Astrocyte (in vitro differentiated cells and primary cell): Measurements from ENCODE around the gene FGD4. TPM values are rescaled to one million over a fixed set of nuclear protein-coding genes. Genes with fewer than 3 reads are reported as not detected.

ENCODE experiments used
- DNase-seq: peaks from one replicate; pipeline ENCODE4 v3.0.0-alpha.2; 2010; ENCODE audit warnings: low read depth
- FAIRE-seq: peaks from 2 replicates; lab custom pipeline; 2011; peaks lifted over from hg19 to GRCh38; lab: Jason Lieb, UNC
- H2AFZ ChIP-seq: 2 replicates; pipeline ENCODE4 v1.6.0; 2012; ENCODE audit warnings: low read depth, low read length, inconsistent platforms
- H3K27ac ChIP-seq: 2 replicates; pipeline ENCODE4 v1.5.1; 2011; ENCODE audit warnings: low read depth, low read length, inconsistent platforms
- H3K27me3 ChIP-seq: 2 replicates; pipeline ENCODE4 v1.6.0; 2011; ENCODE audit warnings: low read length, inconsistent platforms; ENCODE audit not compliant: insufficient read depth
- H3K36me3 ChIP-seq: 2 replicates; pipeline ENCODE4 v1.5.1; 2011; ENCODE audit warnings: low read length, inconsistent platforms; ENCODE audit not compliant: insufficient read depth
- H3K4me1 ChIP-seq: 2 replicates; pipeline ENCODE4 v1.5.1; 2011; ENCODE audit warnings: low read length, inconsistent platforms; ENCODE audit not compliant: insufficient read depth
- H3K4me2 ChIP-seq: 2 replicates; pipeline ENCODE4 v1.6.0; 2012; ENCODE audit warnings: low read length, inconsistent platforms
- H3K4me3 ChIP-seq: 2 replicates; pipeline ENCODE4 v1.5.1; 2011; ENCODE audit warnings: low read depth, mild to moderate bottlenecking, low read length, inconsistent platforms; ENCODE audit not compliant: insufficient read depth
- H3K79me2 ChIP-seq: 2 replicates; pipeline ENCODE4 v1.6.0; 2012; ENCODE audit warnings: mild to moderate bottlenecking, low read length, inconsistent platforms; ENCODE audit not compliant: insufficient read depth
- H3K9ac ChIP-seq: 2 replicates; pipeline ENCODE4 v1.6.0; 2012; ENCODE audit warnings: mild to moderate bottlenecking, low read length, inconsistent platforms
- H3K9me3 ChIP-seq: 2 replicates; pipeline ENCODE4 v1.5.1; 2012; ENCODE audit warnings: low read depth, mild to moderate bottlenecking, low read length, inconsistent platforms; ENCODE audit not compliant: insufficient read depth
- H4K20me1 ChIP-seq: 2 replicates; pipeline ENCODE4 v1.6.0; 2012; ENCODE audit warnings: low read length, inconsistent platforms; ENCODE audit not compliant: insufficient read depth
- H3K27ac Mint-ChIP-seq: one replicate; pipeline ENCODE4 v1.8.0; 2021; ENCODE audit warnings: mild to moderate bottlenecking, mixed read lengths; ENCODE audit not compliant: unreplicated experiment
- H3K27me3 Mint-ChIP-seq: one replicate; pipeline ENCODE4 v1.8.0; 2021; ENCODE audit warnings: low read depth, mixed read lengths; ENCODE audit not compliant: unreplicated experiment
- H3K36me3 Mint-ChIP-seq: one replicate; pipeline ENCODE4 v1.8.0; 2021; ENCODE audit warnings: low read depth, mixed read lengths; ENCODE audit not compliant: unreplicated experiment
- H3K4me1 Mint-ChIP-seq: one replicate; pipeline ENCODE4 v1.8.0; 2021; ENCODE audit warnings: low read depth, mixed read lengths; ENCODE audit not compliant: unreplicated experiment
- H3K4me3 Mint-ChIP-seq: one replicate; pipeline ENCODE4 v1.8.0; 2021; ENCODE audit warnings: mild to moderate bottlenecking, moderate library complexity, mixed read lengths; ENCODE audit not compliant: unreplicated experiment
- H3K9me3 Mint-ChIP-seq: one replicate; pipeline ENCODE4 v1.8.0; 2021; ENCODE audit warnings: mild to moderate bottlenecking, mixed read lengths; ENCODE audit not compliant: unreplicated experiment
- EZH2 ChIP-seq: IDR thresholded peaks from 2 replicates; pipeline ENCODE4 v1.6.1; 2012; ENCODE audit warnings: mild to moderate bottlenecking, low read length, inconsistent platforms; ENCODE audit not compliant: insufficient read depth
- total RNA-seq: library from RNA; stranded (reverse); gene quantifications from 2 replicates; pipeline ENCODE4 v1.2.1, GENCODE V29; 2021
- TF ChIP-seq, protein P1 (sequence below): IDR thresholded peaks from 2 replicates; pipeline ENCODE4 v1.5.1; 2011; ENCODE audit warnings: low read depth, mild to moderate bottlenecking, inconsistent platforms, low read length, moderate library complexity; ENCODE audit not compliant: insufficient read depth

Gene FGD4
- total RNA-seq, 1 donor from 2014 or later = 18.7 TPM

DNA sequence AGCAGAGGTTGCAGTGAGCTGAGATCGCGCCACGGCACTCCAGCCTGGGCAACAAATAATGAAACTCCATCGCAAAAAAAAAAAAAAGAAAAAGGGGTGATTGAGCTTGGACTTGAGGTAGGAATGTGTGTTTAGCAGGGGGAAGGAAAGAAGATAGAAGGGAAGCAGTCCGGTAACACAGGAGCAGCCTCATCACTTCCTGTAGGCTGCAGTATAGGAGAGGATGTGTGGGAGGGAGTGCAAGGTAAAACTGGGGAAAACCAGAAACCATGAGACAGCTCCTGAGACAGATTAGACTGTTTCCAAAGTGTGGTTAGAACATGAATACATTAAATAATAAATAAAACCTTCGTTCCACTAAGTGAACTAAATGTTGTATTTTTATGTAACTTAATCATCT lies 49.2 kb downstream of the FGD4 start:
- no peak for TF ChIP-seq EZH2
- TF ChIP-seq, protein P1, sequence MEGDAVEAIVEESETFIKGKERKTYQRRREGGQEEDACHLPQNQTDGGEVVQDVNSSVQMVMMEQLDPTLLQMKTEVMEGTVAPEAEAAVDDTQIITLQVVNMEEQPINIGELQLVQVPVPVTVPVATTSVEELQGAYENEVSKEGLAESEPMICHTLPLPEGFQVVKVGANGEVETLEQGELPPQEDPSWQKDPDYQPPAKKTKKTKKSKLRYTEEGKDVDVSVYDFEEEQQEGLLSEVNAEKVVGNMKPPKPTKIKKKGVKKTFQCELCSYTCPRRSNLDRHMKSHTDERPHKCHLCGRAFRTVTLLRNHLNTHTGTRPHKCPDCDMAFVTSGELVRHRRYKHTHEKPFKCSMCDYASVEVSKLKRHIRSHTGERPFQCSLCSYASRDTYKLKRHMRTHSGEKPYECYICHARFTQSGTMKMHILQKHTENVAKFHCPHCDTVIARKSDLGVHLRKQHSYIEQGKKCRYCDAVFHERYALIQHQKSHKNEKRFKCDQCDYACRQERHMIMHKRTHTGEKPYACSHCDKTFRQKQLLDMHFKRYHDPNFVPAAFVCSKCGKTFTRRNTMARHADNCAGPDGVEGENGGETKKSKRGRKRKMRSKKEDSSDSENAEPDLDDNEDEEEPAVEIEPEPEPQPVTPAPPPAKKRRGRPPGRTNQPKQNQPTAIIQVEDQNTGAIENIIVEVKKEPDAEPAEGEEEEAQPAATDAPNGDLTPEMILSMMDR = no peak
- Mint-ChIP-seq H3K4me1 (peaks cover 38% of the 10 kb centered on the region), H3K27ac (peak overlapping the region; percentile 79), H3K9me3 (no peaks in the 10 kb centered on the region), H3K4me3 (no peak overlapping the region), H3K27me3 (no peaks in the 10 kb centered on the region), H3K36me3 (no peaks in the 10 kb centered on the region)
- Histone ChIP-seq H3K36me3 (no peaks in the 10 kb centered on the region), H3K9me3 (no peaks in the 10 kb centered on the region), H3K4me3 (no peak overlapping the region), H4K20me1 (no peaks in the 10 kb centered on the region), H3K79me2 (no peaks in the 10 kb centered on the region), H3K4me2 (peak overlapping the region; percentile 7), H2AFZ (no peak overlapping the region), H3K4me1 (peaks cover 6% of the 10 kb centered on the region), H3K27ac (no peak overlapping the region), H3K9ac (no peak overlapping the region), H3K27me3 (no peaks in the 10 kb centered on the region)
- FAIRE-seq (no peak), DNase-seq (peak; percentile 44)

DNA sequence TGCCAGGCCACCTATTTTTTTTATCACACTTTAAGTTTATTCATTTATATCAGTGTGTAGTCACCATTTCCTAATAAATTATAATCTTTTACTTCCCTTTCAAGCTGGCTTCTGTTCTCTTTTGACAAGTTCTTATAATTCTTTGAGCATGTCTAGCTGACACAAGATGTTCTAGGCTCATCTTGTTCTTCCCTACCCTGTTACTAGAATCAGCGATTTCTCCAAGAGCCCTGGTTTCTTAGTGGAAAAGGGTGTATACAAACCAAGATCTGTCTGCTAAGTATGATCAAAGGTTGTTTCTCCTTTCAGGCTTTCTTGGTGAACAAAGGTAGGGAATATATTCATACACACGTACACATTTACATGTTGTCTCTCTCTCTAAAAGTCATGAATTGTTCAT lies 51.0 kb downstream of the FGD4 start:
- H3K27me3 Mint-ChIP-seq = no peaks in the 10 kb centered on the region
- no peak for FAIRE-seq
- TF ChIP-seq, protein P1 = no peak
- TF ChIP-seq EZH2 = no peak
- no peaks in the 10 kb centered on the region for H3K79me2 ChIP-seq
- DNase-seq = no peak
- no peak overlapping the region for H2AFZ ChIP-seq
- no peaks in the 10 kb centered on the region for H3K9me3 ChIP-seq
- H4K20me1 ChIP-seq = no peaks in the 10 kb centered on the region
- H3K4me1 ChIP-seq = peaks cover 11% of the 10 kb centered on the region
- peak overlapping the region; percentile 21 for H3K27ac Mint-ChIP-seq
- no peaks in the 10 kb centered on the region for H3K9me3 Mint-ChIP-seq
- H3K27ac ChIP-seq = no peak overlapping the region
- no peaks in the 10 kb centered on the region for H3K36me3 Mint-ChIP-seq
- peaks cover 44% of the 10 kb centered on the region for H3K4me1 Mint-ChIP-seq
- no peak overlapping the region for H3K4me2 ChIP-seq
- no peaks in the 10 kb centered on the region for H3K27me3 ChIP-seq
- no peak overlapping the region for H3K9ac ChIP-seq
- H3K4me3 ChIP-seq = no peak overlapping the region
- H3K36me3 ChIP-seq = no peaks in the 10 kb centered on the region
- H3K4me3 Mint-ChIP-seq = no peak overlapping the region

DNA sequence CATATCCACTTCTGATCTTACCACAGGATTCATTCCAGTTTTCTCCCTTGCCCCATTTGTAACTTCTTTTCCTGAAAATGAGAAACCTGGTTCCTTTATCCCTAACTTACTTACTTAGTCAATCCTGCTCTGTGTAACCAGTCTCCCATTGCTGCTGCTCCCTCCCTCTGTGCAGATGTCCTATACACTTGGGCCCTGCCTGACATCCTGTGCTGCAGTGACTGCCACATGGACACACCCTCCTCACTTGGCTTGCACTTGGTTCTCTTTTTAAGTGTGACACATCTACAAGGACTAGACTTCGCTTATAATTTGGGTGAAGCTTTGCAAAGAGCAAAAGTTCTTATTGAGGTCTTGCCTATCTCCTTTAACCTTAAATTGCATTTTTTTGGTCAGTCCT lies 51.4 kb downstream of the FGD4 start:
- Histone ChIP-seq H3K9ac (no peak overlapping the region), H3K4me1 (peaks cover 11% of the 10 kb centered on the region), H3K79me2 (no peaks in the 10 kb centered on the region), H3K27ac (no peak overlapping the region), H3K9me3 (no peaks in the 10 kb centered on the region), H4K20me1 (no peaks in the 10 kb centered on the region), H2AFZ (no peak overlapping the region), H3K4me2 (no peak overlapping the region), H3K4me3 (no peak overlapping the region), H3K36me3 (no peaks in the 10 kb centered on the region), H3K27me3 (no peaks in the 10 kb centered on the region)
- Mint-ChIP-seq H3K27ac (peak overlapping the region; percentile 21), H3K27me3 (no peaks in the 10 kb centered on the region), H3K36me3 (no peaks in the 10 kb centered on the region), H3K9me3 (no peaks in the 10 kb centered on the region), H3K4me3 (no peak overlapping the region), H3K4me1 (peaks cover 44% of the 10 kb centered on the region)
- DNase-seq = no peak
- TF ChIP-seq, protein P1 = no peak
- no peak for TF ChIP-seq EZH2
- no peak for FAIRE-seq
